Measurements from ENCODE around the gene PSMG4.

GRCh38 chr6:3272911-3273547 is 14.3 kb downstream of the PSMG4 start:
- TF ChIP-seq CTCF (optimal IDR thresholded peaks at IDR 0.05 in 1 of 3, IDR thresholded peaks at IDR 0.05 in 1 of 3, conservative IDR thresholded peaks at IDR 0.05 in 1 of 3; ENCODE audit: extremely low read depth in 1 of 3, insufficient read depth in 2 of 3, low read length in 3 of 3) (no peak), EZH2 (IDR thresholded peaks at IDR 0.05; ENCODE audit: low read length) (no peak)
